AG09309 (cell line): Measurements from ENCODE around the gene PCBP3.

Experiments
- DNase-seq: peaks from one replicate; pipeline ENCODE4 v3.0.0-alpha.2; 2010; ENCODE audit warnings: low read depth
- H3K4me3 ChIP-seq: 2 replicates; pipeline ENCODE4 v1.5.1; 2011; ENCODE audit warnings: mild to moderate bottlenecking, low read depth, low read length, moderate library complexity; ENCODE audit not compliant: control insufficient read depth
- CTCF ChIP-seq: IDR thresholded peaks from 2 replicates; pipeline ENCODE4 v1.5.1; 2011; ENCODE audit warnings: mild to moderate bottlenecking, low read depth, low read length, inconsistent platforms; ENCODE audit not compliant: insufficient read depth, control insufficient read depth; ENCODE audit errors: missing control alignments

Gene PCBP3

GRCh38 chr21:45869121-45870007 lies 225.8 kb downstream of the PCBP3 start:
- DNase-seq: peak; percentile 46
- TF ChIP-seq CTCF: no peak

GRCh38 chr21:45870421-45870820 lies 226.9 kb downstream of the PCBP3 start:
- no peak for TF ChIP-seq CTCF
- no peak overlapping the region for H3K4me3 ChIP-seq
- no peak for DNase-seq

More at GRCh38 chr21:45869121-45870007, 225.8 kb downstream of the PCBP3 start:
- H3K4me3 ChIP-seq: no peak overlapping the region

GRCh38 chr21:45870851-45871615 lies 227.5 kb downstream of the PCBP3 start:
- TF ChIP-seq CTCF: no peak
- DNase-seq: no peak
- no peak overlapping the region for H3K4me3 ChIP-seq

- H3K4me3 ChIP-seq: no peak overlapping the region
- no peak for TF ChIP-seq CTCF
Measured at GRCh38 chr21:45871616-45872236, 228.2 kb downstream of the PCBP3 start.

GRCh38 chr21:45872471-45872870 lies 228.9 kb downstream of the PCBP3 start:
- DNase-seq: no peak
- H3K4me3 ChIP-seq: no peak overlapping the region
- no peak for TF ChIP-seq CTCF

More at GRCh38 chr21:45871616-45872236, 228.2 kb downstream of the PCBP3 start:
- DNase-seq: no peak

- DNase-seq: no peak
- no peak for TF ChIP-seq CTCF
Measured at GRCh38 chr21:45872902-45873301, 229.4 kb downstream of the PCBP3 start.

More at GRCh38 chr21:45872902-45873301, 229.4 kb downstream of the PCBP3 start:
- H3K4me3 ChIP-seq: no peak overlapping the region
